Heart right ventricle (tissue), 16 donors: ENCODE measurements around the gene ANK3. TPM values are rescaled to one million over a fixed set of nuclear protein-coding genes. Genes with fewer than 3 reads are reported as not detected.

Source experiments
- ATAC-seq, 8 donors: fragments of 200-7000 bp; cut with Tn5 transposase; one replicate each; pipeline ENCODE4 v1.9.1; 2020; ENCODE audit warnings: mild to moderate bottlenecking in 8 of 8, moderate library complexity in 8 of 8, moderate number of reproducible peaks in 1 of 8
- DNase-seq, 2 donors: peaks; one replicate each; pipeline ENCODE4 v3.0.0-alpha.2; 2020
- H3K27ac ChIP-seq, 10 donors: fragments of 200-600 bp; sonication (generic) in 2 of 10; one replicate each; pipeline versions ENCODE4 v1.5.0 to v1.8.0; 2020 to 2022; ENCODE audit warnings: mild to moderate bottlenecking in 3 of 10
- H3K27me3 ChIP-seq, 7 donors: fragments of 200-600 bp; one replicate each; pipeline ENCODE4 v1.8.0; 2021 to 2022; ENCODE audit warnings: mild to moderate bottlenecking in 2 of 7
- H3K36me3 ChIP-seq, 9 donors: fragments of 200-600 bp; sonication (generic) in 1 of 9; one replicate each; pipeline versions ENCODE4 v1.5.0 to v1.8.0; 2020 to 2022; ENCODE audit warnings: mild to moderate bottlenecking in 2 of 9
- H3K4me1 ChIP-seq, 9 donors: fragments of 200-600 bp; sonication (generic) in 1 of 9; one replicate each; pipeline versions ENCODE4 v1.5.0 to v1.8.0; 2020 to 2022; ENCODE audit warnings: mild to moderate bottlenecking in 4 of 9
- H3K4me3 ChIP-seq, 10 donors: fragments of 200-600 bp; sonication (generic) in 2 of 10; one replicate each; pipeline versions ENCODE4 v1.5.0 to v1.8.0; 2020 to 2022; ENCODE audit warnings: mild to moderate bottlenecking in 7 of 10, moderate library complexity in 2 of 10
- H3K9me3 ChIP-seq, 11 donors: fragments of 200-600 bp in 10 of 11; sonication (generic) in 2 of 11; one replicate each; pipeline versions ENCODE4 v1.5.0 to v1.8.0; 2013 to 2022; ENCODE audit warnings: mild to moderate bottlenecking in 2 of 11, control low read depth in 1 of 11, moderate library complexity in 1 of 11
- CTCF ChIP-seq, 9 donors: fragments of 200-600 bp; sonication (generic) in 2 of 9; IDR thresholded peaks; one replicate each; pipeline versions ENCODE4 v1.5.0 to v1.8.0; 2021 to 2022; ENCODE audit warnings: antibody characterized with exemption in 9 of 9, mild to moderate bottlenecking in 5 of 9, moderate library complexity in 1 of 9
- WGBS, 2 donors: extraction: QIAGEN DNeasy Blood & Tissue Kit; methylation state at CpG; one replicate each; pipeline ENCODE4 v1.1.7; 2013; ENCODE audit warnings: inconsistent platforms in 1 of 2; 5-methylcytosine and 5-hydroxymethylcytosine counted together
- intact Hi-C, 10 donors: fragments of 100-400 bp; cut with DNase I; formaldehyde crosslinking; loops; one replicate each; pipeline versions ENCODE4 v1.11.1 to v1.14.2; 2022
- polyA plus RNA-seq, 2 donors: library from polyadenylated mRNA; stranded (reverse); fragments of 200-250 nt; gene quantifications; one replicate each; pipeline ENCODE4 v1.2.3, GENCODE V29; 2013
- total RNA-seq, 10 donors: library from RNA; stranded (reverse); fragmentation: NEBNext Ultra II Directional in 3 of 10; extraction: Animal tissue kit (Norgen Biotek cat#: 25700) in 3 of 10; gene quantifications; one replicate each; pipeline versions ENCODE4 v1.2.1 to v1.2.4, GENCODE V29; 2021 to 2023
- donor health status: Arrhythmogenic right ventricular cardiomyopathy.
- donor health status: ischemic (EF 13 %, LVEDD 7.1; RV severe dilation, severe dysfunction).
- donor health status: healthy with polysubstance abuse.
- donor health status: DM: no; HTN: yes; CAD: no.
- donor health status: DM: no; HTN: no; CAD: no.
- donor health status: ischemic (EF 25% LVEDD 6.9; RV normal size, moderate dysfunction).
- donor health status: ischemic (EF 25% LVEDD 5.7; RV mildly dilated, moderate dysfunction).
- donor health status: healthy.
- donor health status: DM: yes; HTN: yes; CAD: no.
- donor health status: Ischemic cardiomyopathy.
- donor health status: ischemic (EF 35%, LVEDD 5.7; RV mildly dilated, moderate dysfunction).
- donor health status: nonischemic (EF 11% LVEDD 7.7; RV severe dilation, severe dysfunction).
- donor health status: DM: yes; HTN: yes; CAD: no.
- donor health status: PGD.
- donor health status: ischemic (EF 29% LVEDD 5.4; RV normal size, mild dysfunction).
- donor health status: nonischemic (EF 23%, LVEDD 6.1; RV moderate dilation, normal function).

Gene ANK3
- total and polyA plus RNA-seq, 12 donors = 34.4 to 287 (median 245) TPM

- no peak for DNase-seq
- Histone ChIP-seq H3K27me3 (no peaks in the 10 kb centered on the region), H3K4me3 (no peak overlapping the region), H3K9me3 (no peaks in the 10 kb centered on the region), H3K36me3 (no peaks in the 10 kb centered on the region), H3K4me1 (no peaks in the 10 kb centered on the region), H3K27ac (no peak overlapping the region)
- WGBS, 2 donors = 91 to 92% methylated on average over 5 of the region's 5 CpGs
- no peak for ATAC-seq
- intact Hi-C loops = no loop called here
- no peak for TF ChIP-seq CTCF (IDR thresholded peaks at IDR 0.05)
These were observed 14.2 kb downstream of the ANK3 start for GRCh38 chr10:60375293-60376004.

- H3K9me3 ChIP-seq = no peaks in the 10 kb centered on the region
- WGBS, 2 donors = 84 to 87% methylated on average over 3 of the region's 3 CpGs
- H3K4me3 ChIP-seq = no peak overlapping the region
- no peaks in the 10 kb centered on the region for H3K4me1 ChIP-seq
- H3K27me3 ChIP-seq = no peaks in the 10 kb centered on the region
- DNase-seq (no peak), ATAC-seq (no peak)
- intact Hi-C loops = no loop called here
- H3K36me3 ChIP-seq = no peaks in the 10 kb centered on the region
- no peak overlapping the region for H3K27ac ChIP-seq
- no peak for TF ChIP-seq CTCF (IDR thresholded peaks at IDR 0.05)
These were observed 14.8 kb downstream of the ANK3 start for GRCh38 chr10:60374836-60375235.

GRCh38 chr10:60372436-60372835 is 17.2 kb downstream of the ANK3 start:
- ATAC-seq (no peak), DNase-seq (no peak)
- no peak overlapping the region for H3K4me3 ChIP-seq
- no peaks in the 10 kb centered on the region for H3K27me3 ChIP-seq
- H3K27ac ChIP-seq = no peak overlapping the region
- 94% methylated on average over 4 of the region's 4 CpGs for WGBS, 2 donors
- H3K4me1 ChIP-seq = no peaks in the 10 kb centered on the region
- no peak for TF ChIP-seq CTCF (IDR thresholded peaks at IDR 0.05)
- no peaks in the 10 kb centered on the region for H3K9me3 ChIP-seq
- H3K36me3 ChIP-seq = no peaks in the 10 kb centered on the region
- intact Hi-C loops = no loop called here

- intact Hi-C loops = no loop called here
- no peak overlapping the region for H3K27ac ChIP-seq
- WGBS, 2 donors = 59 to 67% methylated on average over 2 of the region's 2 CpGs
These were observed 20.1 kb downstream of the ANK3 start for GRCh38 chr10:60369547-60369930.

More at GRCh38 chr10:60369547-60369930, 20.1 kb downstream of the ANK3 start:
- TF ChIP-seq CTCF (IDR thresholded peaks at IDR 0.05) = no peak
- DNase-seq (no peak), ATAC-seq (no peak)
- no peaks in the 10 kb centered on the region for H3K27me3 ChIP-seq
- no peaks in the 10 kb centered on the region for H3K9me3 ChIP-seq
- H3K4me3 ChIP-seq = no peak overlapping the region
- no peaks in the 10 kb centered on the region for H3K4me1 ChIP-seq
- H3K36me3 ChIP-seq = no peaks in the 10 kb centered on the region
